Activated T-helper 9 cell treated with anti-CD3 and anti-CD28 coated beads, Interleukin-2, amount 50 U/mL, for 16 hours (primary cell): ENCODE results near the gene ZSWIM8.

ENCODE experiments used
- DNase-seq: peaks from one replicate; pipeline ENCODE4 v3.0.0-alpha.2; 2020; ENCODE audit warnings: low read depth

Gene ZSWIM8

DNA sequence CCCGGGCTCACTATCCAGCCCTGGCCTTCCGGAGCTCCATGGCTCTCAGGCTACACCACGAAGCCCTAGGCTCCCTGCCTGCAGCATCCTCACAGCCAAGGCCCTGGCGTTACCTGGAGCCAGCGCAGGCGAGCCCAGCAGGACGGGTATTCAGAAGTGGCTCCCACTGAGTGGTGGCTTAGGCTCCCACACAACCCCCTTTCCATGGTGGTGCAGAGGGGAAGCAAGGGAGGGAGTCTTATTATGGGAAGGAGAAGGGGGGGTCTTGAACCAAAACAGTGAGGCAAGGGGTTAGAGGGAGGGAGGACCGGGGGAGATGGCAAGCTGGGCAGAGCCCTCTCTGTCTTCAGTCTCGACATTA, 55.6 kb downstream of the ZSWIM8 start:
- DNase-seq: no peak

DNA sequence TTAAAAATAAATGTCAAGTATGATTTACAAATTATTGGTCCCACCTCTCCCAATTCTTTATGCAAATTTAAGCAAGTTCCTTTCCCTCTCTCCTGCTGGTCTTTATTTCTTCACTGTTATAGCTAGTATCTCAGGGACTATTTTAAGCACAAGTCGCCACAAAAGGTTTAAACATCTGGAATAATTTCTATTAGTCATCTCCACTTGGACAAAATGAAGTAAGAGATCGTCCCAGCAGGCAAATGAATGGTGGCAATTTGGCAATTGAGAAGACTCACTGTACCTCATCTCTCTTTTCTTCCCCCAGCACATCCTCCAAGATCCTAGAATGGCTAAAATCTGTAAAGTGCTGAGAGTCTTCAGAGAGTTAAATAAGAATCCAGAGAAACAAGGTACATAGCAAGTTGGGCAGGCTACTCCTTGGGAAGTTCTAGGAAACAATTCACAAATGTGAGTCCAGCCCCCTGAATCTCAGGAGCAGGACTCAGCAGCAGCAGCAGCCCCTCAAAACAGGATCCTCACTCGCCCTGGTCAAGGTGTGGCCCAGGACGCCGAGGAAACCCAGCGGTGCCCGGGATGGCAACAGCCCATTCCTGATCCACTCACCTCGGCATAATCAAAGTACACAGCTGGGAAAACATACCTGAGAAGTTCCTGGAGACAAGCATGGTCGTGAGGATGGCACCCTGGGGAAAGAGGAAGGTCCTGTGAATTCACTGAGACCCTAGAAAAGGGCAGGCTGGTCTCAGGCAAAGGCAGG, 56.3 kb downstream of the ZSWIM8 start:
- no peak for DNase-seq

DNA sequence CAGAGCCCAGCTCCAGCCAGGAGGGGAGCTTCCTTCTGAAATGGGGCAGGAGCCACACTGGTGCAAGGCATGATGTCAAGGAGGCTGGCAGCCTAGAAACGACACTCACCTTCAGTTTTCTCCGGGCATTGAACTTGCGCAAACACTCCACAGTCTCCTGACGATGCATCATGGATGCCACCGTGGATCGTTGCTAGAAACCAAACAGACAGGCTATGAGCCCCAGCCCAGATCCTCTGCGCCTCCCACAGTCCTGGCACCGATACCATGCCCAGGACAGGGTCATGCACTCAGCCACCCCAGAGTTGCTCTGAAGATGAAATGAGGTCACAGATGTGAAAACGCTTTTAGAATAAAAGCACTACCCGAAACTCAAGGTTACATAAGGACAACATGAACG, 56.9 kb downstream of the ZSWIM8 start:
- no peak for DNase-seq

DNA sequence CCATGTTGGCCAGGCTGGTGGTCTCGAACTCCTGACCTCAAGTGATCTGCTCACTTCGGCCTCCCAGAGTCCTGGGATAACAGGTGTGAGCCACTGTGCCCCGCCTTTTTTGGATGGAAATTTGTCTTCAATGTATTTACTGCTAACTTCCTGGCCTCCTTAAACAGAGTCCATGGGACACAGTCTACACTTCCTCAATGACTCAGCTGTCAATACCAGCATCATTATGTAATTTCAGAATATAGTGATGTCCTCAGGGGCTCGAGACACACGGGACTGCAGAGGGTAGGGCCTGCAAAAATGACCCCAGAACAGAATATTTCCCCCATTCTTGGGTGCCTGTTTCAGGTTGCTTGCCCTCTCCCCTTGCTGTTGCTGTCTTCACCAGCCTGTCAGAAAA, 57.9 kb downstream of the ZSWIM8 start:
- DNase-seq: no peak

DNA sequence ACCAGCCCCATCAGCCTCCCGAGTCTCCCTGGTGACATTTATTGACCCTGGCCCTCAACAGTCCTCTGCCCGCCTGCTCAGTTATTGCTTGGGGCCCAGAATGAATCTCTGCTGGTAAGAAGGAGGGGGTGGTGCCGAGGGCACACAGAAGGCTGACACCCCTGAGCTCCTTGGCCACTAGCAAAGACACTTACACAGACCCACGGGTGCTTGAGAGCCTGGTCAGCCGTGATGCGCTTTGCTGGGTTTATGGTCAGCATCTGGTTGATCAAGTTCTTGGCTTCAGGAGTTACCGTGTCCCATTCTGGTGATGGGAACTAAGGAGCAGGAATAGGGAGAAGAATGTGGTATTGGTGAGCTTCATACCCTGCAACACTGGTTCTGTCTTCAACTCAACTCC, 61.6 kb downstream of the ZSWIM8 start:
- DNase-seq: no peak

DNA sequence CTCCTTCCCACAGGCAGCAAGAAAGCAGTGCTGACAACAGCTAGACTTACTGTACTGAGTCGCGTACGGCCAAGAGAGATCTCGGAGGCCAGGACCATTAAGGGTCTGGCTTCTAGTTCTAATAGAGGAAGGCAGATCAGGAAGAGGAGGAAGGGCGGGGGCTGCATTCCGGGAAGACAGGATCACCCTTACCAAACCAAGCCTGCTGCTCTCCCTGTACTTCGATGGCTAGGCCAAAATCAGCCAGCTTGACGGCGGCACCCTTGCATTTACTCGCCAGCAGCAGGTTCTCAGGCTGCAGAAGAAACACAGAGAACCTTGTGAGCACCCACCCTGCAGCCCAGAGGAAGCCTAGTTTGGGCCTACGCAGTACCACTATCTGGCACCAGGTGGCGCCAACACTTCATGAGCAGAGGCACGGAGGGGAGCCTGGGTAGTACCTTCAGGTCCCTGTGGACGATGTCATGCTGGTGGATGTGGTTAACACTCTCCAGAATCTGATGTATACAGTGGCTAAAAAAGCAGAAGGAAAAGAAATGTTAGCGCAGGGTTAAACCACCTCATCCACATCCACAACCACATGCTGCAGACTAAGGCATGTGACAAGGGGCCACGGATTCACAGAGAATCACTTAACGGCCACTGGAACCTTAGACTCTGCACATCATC, 63.5 kb downstream of the ZSWIM8 start:
- DNase-seq: peak; percentile 85

- DNase-seq: no peak
Observed at GRCh38 chr10:73850211-73850610, 64.8 kb downstream of the ZSWIM8 start.

DNA sequence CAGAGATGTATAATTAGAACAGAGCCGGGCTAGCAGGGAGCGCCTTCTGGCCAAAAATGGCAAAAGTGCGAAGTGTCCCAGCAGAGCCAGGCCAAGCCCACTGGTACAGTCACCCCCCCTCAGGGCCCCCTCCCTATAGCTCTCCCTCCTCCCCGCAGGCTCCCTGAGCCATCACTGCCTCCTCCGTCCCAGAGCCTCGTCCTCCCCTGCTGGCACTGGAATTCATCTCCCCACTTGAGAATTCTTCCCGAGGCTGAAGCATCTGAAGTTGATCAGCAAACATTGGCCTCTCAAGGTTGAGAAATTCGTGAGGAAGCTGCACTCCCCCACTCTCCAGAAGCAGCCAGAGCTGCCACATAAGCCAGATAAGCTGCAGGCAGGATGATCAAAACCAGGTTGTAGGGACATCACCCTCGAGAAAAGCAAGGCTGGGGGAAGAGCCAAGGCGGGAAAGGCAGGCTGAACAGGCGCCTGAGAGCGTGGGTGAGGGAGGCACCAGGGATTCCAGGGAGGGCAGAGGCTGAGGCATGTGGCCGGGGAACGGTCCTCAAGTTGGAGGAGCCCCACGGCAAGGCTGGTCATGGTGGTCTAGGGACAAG, 65.6 kb downstream of the ZSWIM8 start:
- no peak for DNase-seq
